Activated CD8-positive, alpha-beta memory T cell treated with anti-CD3 and anti-CD28 coated beads, Interleukin-2, amount 50 U/mL, for 24 hours (primary cell): Measurements from ENCODE around the gene ZFAND4.
"Not testable (repeated sequence)": the region's sequence is repeated elsewhere in the genome, so short reads cannot be mapped to it uniquely, and the experiment has no call there.

ENCODE experiments used
- DNase-seq: peaks from one replicate; pipeline ENCODE4 v3.0.0-alpha.2; 2020; ENCODE audit errors: extremely low read depth

The ZFAND4 gene

DNA sequence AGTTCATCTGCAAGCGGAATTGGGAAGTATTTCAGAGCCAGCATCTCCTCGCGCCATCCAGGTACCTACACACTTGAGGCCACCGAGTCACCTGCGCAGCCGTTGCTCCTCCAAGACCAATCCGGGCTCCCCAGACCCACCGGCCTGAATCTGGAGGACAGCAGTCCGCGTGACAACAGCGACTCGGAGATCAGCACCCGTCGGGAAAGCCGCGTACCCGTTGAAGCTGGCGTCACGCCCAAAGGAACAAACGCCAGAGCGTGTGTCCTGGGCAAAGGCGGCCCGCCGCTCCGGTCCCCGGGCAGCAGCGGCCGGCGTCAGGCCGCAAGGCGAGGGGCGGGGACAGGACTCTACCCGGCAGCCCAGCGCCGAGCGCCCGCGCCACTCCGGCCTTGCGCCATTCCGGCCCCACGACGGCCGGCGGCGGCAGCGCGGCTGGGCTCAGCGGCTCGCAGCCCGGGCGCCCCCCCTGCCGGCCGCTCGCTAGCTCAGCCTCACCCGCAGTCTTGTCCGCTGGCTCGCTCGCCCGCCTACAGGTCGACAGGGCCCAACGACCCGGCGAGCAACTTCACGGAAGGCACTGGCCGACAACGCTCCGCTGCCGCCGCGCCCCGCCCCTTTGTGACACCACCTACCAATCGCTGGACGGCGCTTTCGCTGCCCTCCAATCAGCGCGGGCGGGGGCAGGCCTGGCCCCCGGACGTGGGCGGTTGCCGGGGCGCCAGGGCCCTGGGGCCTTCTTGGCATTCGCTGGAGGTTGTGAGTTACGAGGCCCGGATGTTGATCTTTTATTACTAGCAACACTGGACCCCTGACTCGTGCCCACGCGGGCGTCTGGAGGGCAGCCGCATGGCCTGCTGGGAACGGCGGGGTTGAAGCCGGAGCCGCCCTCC, at the start of gene ZFAND4:
Gene ZFAND4 (minus strand): TSS at position 592 of the 893 bp plus-strand sequence. CDS start 9,047 bp downstream, outside the sequence.
- DNase-seq, result peak; percentile 84

DNA sequence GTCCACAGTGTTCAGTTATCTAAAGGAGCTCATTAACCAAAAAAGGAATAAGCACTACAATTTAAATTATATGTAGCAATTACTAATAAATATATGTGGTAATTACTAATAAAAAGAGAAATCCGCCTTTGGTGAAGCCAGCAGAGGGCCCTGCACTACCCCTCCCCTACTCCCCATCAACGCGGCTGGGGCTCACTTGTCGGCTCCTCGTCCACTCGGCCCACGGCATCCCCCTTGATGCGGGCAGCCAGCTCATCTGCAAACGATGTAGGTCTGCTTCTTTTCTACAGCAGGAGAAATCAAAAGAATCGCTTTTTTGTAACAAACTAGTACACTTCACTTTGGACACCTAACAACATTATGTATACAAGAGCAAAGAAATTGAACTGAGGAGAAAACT, 48.9 kb upstream of the ZFAND4 start:
- DNase-seq, result not testable (repeated sequence)

- not testable (repeated sequence) for DNase-seq
Measured at GRCh38 chr10:45717642-45718041, 45.1 kb upstream of the ZFAND4 start.

GRCh38 chr10:45717053-45717452, 44.5 kb upstream of the ZFAND4 start:
- not testable (repeated sequence) for DNase-seq

- DNase-seq, result not testable (repeated sequence)
Measured at GRCh38 chr10:45711223-45711622, 38.7 kb upstream of the ZFAND4 start.

- DNase-seq, result not testable (repeated sequence)
Measured at GRCh38 chr10:45710200-45710796, 37.7 kb upstream of the ZFAND4 start.

DNA sequence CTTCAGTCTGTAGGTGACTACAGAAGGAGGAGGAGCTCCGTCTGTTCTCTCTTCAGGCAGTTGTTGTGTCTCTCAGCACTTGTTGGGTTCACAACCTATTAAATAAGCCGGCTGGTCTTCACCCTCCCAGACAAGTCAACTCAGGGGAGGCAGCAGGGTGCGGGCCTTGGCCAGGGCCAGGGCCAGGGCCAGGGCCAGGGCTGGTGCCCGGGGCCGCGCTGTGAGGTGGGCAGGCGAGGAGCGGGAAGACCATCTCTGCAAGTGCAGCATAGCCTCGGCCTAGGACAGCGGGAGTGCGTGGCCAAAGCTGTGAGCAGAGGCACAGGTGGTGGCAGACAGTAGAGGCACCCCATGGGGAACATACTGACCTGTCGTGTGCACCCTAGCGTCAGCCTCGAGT, 5.9 kb upstream of the ZFAND4 start:
- not testable (repeated sequence) for DNase-seq

GRCh38 chr10:45675388-45675787, 2.8 kb upstream of the ZFAND4 start:
- no peak for DNase-seq

- DNase-seq, result no peak
Measured at GRCh38 chr10:45673074-45673648, 589 bp upstream of the ZFAND4 start.

DNA sequence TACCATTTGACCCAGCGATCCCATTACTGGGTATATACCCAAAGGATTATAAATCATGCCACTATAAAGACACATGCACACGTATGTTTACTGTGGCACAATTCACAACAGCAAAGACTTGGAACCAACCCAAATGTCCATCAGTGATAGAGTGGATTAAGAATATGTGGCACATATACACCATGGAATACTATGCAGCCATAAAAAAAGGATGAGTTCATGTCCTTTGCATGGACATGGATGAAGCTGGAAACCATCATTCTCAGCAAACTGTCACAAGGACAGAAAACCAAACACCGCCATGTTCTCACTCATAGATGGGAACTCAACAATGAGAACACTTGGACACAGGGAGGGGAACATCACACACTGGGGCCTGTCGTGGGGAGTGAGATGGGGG, 1.3 kb downstream of the ZFAND4 start:
- not testable (repeated sequence) for DNase-seq

DNA sequence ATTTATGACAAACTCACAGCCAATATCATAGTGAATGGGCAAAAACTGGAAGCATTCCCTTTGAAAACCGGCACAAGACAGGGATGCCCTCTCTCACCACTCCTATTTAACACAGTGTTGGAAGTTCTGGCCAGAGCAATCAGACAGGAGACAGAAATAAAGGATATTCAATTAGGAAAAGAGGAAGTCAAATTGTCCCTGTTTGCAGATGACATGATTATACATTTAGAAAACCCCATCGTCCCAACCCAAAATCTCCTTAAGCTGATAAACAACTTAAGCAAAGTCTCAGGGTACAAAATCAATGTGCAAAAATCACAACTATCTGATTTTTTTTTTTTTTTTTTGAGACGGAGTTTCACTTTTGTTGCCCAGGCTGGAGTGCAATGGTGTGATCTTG, 2.7 kb downstream of the ZFAND4 start:
- not testable (repeated sequence) for DNase-seq

DNA sequence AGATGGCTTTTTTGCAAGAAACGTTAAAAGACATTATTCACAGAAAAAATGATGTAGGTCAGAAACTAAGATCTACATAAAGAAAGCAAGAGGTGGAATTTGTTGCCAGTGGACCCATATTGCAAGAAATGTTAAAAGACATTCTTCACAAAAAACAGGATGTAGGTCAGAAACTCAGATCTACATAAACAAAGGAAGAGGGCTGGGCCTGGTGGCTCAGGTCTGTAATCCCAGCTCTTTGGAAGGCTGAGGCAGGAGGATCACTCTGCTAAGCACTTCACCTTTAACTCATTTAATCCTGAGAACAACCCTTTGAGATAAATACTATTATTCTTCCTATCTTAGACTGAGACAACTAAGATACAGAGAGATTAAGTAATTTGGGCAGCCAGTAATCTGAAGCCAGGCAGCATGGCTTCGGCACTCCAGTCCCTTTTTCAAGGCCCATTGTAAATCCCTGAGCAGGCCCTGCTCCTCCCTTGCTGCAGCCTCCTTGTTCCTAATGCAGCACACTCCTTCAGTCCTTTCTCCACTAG, 11.6 kb downstream of the ZFAND4 start:
- DNase-seq, result no peak

GRCh38 chr10:45657033-45657926, 15.3 kb downstream of the ZFAND4 start:
- no peak for DNase-seq

GRCh38 chr10:45655219-45655618, 17.4 kb downstream of the ZFAND4 start:
- no peak for DNase-seq

- DNase-seq, result not testable (repeated sequence)
Measured at GRCh38 chr10:45654753-45655141, 17.8 kb downstream of the ZFAND4 start.

GRCh38 chr10:45653454-45653853, 19.1 kb downstream of the ZFAND4 start:
- DNase-seq, result no peak

GRCh38 chr10:45652511-45652910, 20.1 kb downstream of the ZFAND4 start:
- DNase-seq, result no peak

DNA sequence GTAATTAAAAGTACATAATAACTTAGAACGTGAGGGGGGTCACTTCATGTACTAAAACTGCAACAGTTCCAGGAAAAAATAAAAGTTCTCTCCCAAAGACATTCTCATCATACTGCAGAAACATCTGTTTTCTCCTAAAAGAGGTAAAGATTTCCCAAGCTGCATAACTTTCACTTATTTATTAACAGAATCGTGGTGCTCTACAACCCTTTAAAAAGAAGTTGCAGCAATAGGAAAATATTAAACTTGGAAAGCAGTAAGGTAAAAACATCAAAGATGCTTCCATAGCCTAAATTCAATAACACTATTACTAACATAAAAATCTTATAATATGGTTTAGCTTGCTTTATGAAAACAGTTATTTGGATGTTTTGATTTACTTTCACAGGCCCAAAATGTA, 23.3 kb downstream of the ZFAND4 start:
- DNase-seq, result no peak

- no peak for DNase-seq
Measured at GRCh38 chr10:45647118-45647517, 25.5 kb downstream of the ZFAND4 start.

- no peak for DNase-seq
Measured at GRCh38 chr10:45646384-45647050, 26.1 kb downstream of the ZFAND4 start.

GRCh38 chr10:45644527-45644926, 28.0 kb downstream of the ZFAND4 start:
- no peak for DNase-seq
